ENCODE results near the gene ANKRD7.

GRCh38 chr7:118183786-118184564, 40.5 kb upstream of the ANKRD7 start, which contains the start of gene LSM8:
- TF ChIP-seq POLR2AphosphoS5 (IDR thresholded peaks at IDR 0.05) = peak; percentile 80 to 96 (median 93)
- TF ChIP-seq CTCF (IDR thresholded peaks at IDR 0.05) = no peak
- TF ChIP-seq POLR2A (IDR thresholded peaks at IDR 0.05) = peak; percentile 76
- peak in 1 of 4 donors; percentile 21 for TF ChIP-seq EP300 (IDR thresholded peaks at IDR 0.05)

Data from sigmoid colon (tissue), 4 donors.